ENCODE measurements around the gene NECTIN2. TPM values are rescaled to one million over a fixed set of nuclear protein-coding genes. Genes with fewer than 3 reads are reported as not detected.
"Not testable (repeated sequence)": the region's sequence is repeated elsewhere in the genome, so short reads cannot be mapped to it uniquely, and the experiment has no call there.

NECTIN2 gene
- polyA plus RNA-seq, 3 donors: 152 to 171 (median 163) TPM

DNA sequence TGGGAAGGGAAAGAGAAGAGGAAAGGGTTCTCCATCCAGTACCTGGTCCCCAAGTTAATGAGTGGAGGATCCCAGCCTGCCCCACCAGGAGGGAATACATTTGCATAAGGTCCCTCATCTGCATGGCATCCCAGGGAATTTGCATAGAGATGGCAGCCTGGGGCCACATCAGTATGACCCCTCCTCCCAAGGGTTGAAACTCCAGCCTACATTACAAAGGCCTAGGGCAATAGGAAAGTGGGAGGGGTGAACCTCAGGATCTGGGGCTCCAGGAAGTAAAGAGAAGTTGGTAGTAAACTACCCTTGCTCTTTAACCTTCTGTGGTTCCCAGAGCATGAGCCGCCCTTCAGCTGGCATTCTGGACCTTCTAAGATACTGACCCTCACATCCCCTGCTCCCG lies 6.8 kb upstream of the NECTIN2 start:
- DNase-seq (ENCODE audit: extremely low read depth in 1 of 11, low read depth in 9 of 11, low spot score in 4 of 11): no peak

DNA sequence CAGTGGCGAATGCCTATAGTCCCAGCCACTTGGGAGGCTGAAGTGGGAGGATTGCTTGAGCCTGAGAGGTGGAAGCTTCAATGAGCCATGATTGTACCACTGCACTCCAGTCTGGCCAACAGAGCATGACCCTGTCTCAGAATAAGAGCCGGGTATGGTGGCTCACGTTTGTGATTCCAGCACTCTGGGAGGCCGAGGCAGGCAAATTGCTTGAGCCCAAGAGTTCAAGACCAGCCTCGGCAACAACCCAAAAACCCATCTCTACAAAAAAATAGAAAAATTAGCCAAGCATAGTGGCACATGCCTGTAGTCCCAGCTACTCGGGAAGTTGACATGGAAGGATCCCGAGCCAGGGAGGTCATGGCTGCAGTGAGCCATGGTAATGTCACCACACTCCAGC lies 5.3 kb upstream of the NECTIN2 start:
- DNase-seq (ENCODE audit: extremely low read depth in 1 of 11, low read depth in 9 of 11, low spot score in 4 of 11): no peak

DNA sequence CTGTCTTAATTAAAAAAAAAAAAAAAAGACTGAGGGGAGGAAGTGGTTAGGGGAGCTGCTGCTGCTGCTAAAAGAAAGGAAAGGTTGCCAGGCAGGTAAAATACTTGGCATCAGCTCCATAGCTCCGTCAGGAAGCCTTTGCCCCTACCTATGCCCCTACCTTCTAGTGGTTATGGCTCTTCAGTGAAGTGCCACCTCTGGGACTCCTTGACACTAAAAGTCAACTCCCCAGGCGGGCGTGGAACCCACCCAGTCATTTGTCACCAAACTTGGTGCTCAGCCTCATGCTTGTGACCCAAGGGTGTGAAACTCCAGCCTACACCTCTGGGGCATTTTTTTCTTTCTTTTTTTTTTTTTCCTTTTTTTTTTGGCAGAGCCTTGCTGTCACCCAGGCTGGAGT lies 4.9 kb upstream of the NECTIN2 start:
- DNase-seq (ENCODE audit: extremely low read depth in 1 of 11, low read depth in 9 of 11, low spot score in 4 of 11): no peak

DNA sequence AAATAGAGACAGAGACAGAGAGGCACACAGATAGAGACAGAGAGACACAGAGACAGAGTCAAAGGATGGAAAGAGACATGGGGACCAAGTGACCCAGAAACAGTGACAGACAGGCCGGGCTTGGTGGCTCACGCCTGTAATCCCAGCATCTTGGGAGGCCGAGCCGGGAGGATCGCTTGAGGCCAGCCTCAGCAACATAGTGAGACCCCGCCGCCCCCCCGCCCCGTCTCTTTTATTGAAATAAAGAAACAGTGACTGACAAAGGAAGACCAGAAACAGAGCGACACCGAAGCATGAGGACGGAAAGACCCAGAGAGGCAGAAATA lies 848 bp upstream of the NECTIN2 start:
- no peak for DNase-seq (ENCODE audit: extremely low read depth in 1 of 11, low read depth in 9 of 11, low spot score in 4 of 11)

DNA sequence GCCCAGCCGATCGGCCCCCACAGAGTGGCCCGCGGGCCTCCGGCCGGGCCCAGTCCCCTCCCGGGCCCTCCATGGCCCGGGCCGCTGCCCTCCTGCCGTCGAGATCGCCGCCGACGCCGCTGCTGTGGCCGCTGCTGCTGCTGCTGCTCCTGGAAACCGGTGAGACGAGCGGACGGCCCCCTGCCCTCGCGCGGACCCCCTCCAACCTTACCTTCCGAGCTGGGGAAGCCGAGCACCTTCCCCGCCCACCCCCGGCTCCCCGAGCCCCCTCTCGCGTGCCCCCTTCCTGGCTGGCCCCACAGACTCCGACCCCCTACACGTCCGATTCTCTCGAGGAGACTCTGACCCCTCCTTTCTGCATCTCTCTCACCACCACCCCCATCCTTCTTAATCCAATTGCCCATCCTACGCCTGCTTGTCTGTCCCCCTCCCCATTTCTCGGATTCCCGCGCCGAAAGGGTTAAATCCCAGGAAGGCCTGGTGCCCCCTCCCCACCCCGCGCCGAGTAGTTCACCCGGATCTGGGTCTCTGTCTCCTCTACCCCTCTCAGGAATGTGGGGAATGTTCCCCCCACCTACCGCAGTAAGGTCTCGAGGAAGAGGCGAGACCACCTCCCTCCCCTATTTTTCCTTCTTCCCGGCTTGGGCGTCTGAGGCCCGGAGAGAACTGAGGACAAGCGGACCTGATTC lies 502 bp downstream of the NECTIN2 start:
- peak in 9 of 11 donors; percentile 33 to 75 (median 59) for DNase-seq (ENCODE audit: extremely low read depth in 1 of 11, low read depth in 9 of 11, low spot score in 4 of 11)

DNA sequence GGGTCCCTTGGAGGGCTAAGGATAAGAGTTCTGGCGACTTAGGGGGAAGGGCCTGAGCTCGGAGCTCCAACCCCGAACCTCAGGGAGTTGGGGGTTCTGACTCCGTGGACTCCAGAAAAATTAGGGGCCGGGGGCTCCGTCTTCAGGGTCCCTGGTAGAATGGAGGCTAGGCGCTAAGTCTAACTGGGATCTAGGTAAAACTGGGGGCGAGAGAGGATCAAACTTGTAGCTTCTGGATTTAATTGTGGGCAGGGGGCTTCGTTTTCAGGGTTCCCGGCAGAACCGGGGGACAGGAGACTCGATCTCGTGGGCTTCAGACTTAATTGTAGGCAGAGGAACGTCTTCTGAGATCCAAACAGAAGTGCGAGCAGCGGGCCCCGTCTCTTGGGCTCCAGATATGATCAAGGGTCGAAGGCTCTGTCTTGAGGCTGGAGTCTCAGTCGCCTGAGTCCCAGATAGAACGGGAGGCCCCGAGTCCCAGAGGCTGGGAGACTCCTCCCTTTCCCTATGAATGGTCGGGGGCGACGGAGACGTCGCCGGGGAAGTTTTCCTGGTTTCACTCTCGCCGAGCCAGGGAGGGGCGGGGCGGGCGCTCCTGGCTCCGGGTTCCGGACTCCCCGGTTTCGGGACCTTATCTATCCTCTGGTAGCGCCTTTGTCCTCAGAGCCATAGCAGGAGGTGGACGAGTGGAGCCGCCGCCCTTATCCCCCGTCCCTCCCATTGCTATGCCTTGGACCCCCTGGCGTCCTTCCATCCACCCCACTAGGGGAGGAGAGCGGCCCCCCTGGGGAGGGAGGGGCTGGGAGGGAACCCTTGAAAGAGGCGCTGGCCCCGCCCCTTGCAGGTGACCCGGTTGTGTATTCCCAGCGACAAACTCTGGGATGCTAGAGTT lies 1.3 kb downstream of the NECTIN2 start:
- DNase-seq (ENCODE audit: extremely low read depth in 1 of 11, low read depth in 9 of 11, low spot score in 4 of 11): peak in 9 of 11 donors; percentile 44 to 71 (median 55)

DNA sequence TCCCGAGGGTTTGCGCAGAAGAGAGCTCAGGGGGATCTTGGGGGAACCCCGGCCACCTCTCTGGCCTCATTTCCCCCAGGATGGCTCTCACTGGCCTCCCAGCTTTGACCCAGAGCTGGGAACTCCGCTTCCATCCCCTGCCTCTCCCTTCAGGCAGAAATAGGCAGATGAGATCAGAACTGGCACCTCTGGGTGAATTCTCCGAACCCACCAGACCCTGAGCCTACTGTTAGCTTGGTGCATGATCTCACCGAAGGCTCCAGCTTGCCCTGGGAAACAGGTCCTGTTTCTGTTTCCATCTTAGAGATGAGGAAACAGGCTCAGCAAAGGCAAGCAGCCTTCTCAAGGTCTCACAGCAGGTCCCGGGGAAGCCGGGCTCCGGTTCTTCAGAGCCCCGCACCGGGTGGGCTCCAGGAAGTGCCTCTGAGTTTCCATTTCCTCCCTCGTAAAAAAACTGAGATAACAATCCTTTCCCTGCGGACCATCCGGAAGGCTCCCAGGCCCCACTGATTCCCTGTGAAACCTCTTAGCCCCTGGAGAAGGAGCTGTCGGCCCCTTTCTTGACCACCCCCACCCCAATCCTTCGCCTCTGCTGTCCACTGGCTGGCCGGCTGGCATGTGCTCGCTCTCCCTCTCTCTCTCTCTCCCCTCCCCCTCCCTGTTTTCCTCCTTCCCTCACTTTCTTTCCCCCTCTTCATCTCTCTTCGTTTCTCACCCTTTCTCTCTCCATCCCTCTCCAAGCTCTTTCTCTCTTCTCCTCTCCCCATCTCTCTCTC lies 2.1 kb downstream of the NECTIN2 start:
- DNase-seq (ENCODE audit: extremely low read depth in 1 of 11, low read depth in 9 of 11, low spot score in 4 of 11): peak in 5 of 11 donors; percentile 33 to 56 (median 47)

DNA sequence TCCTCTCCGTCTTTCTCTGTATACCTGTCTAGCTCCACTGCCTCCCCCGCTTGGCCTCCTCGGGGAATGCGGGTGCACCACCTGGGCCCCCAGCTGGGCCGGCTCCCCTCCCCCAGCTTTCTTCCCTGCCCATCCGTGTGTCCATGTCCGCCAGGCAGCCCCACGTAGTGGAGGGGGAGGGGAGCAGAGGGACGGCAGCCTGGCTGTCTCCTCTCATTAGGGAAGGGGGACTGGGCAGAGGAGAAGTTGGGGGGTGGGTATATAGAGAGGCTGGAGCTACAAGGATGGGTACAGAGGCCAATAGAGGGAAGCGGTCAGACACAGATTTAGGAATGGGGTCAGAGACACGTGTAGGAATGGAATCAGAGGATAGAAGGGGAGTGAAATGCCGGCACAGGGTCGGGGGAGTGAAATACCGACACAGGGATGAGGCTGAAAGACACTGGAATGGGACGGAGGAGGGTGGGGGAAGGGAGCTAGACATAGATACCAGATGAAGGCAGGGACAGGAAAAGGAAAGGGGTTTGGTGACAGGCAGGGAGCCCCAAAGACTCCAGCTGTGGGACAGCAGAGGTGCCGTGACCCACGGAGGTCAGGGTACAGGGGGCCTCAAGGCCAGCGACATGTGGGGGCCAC lies 2.8 kb downstream of the NECTIN2 start:
- DNase-seq (ENCODE audit: extremely low read depth in 1 of 11, low read depth in 9 of 11, low spot score in 4 of 11): peak in 8 of 11 donors; percentile 31 to 76 (median 53)

DNA sequence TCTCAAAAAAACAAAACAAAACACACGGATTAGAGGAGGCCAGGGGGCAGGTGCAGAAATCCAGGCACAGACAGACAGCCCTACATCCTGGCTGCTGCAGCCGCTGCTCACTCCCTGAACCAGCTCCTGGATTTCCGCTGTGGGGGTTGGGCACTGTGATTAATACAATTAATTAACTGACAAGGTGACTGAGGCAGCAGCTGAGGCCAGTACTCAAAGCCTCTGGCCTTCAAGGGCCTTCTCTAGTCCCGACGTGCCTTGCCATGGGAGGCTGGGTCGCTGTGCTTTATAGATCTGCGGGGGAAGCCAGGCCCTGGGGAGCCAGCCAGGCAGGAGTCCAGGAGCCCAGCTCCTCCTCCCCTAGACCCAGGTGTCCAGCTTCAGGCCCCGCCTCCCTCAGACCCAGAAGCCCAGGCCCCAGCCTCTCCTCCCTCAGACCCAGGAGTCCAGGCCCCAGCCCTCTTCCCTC lies 4.6 kb downstream of the NECTIN2 start:
- DNase-seq (ENCODE audit: extremely low read depth in 1 of 11, low read depth in 9 of 11, low spot score in 4 of 11): peak in 1 of 11 donors; percentile 29

DNA sequence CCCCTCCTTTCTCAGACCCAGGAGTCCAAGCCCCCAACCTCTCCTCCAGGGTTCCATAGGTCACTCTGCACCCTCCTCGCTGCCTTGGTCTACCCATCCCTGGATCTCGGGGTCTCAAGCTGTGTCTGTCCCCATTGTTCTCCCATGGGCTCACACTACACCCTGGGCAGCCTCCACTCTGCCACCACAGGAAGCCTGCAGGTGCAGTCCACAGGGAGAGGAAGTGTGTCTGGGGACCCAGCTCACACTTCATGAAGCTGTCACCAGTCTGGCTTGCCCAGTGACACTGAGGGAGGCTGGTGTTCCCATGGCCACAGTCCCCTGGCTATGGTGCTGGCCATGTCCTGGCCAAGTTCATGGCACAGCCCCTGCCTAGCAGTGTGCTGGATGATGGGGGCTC lies 5.3 kb downstream of the NECTIN2 start:
- no peak for DNase-seq (ENCODE audit: extremely low read depth in 1 of 11, low read depth in 9 of 11, low spot score in 4 of 11)

DNA sequence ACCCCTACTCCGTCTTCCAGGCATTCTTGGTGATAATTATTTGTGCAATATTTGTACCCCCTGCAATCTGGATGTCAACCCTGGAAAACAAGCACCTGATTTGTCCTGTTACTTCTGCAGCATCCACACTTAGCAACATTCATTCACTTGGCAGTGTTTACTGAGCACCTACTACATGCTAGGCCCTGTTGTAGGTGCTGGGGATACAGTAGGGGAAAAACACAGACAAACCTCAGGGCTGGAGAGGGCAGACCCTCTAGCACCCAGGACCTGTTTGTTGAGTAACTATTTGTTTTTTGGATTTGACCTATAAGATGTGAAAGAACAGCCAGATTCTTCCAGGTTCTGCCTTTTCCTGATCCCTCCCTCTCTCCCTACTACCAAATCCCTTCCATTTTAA lies 9.5 kb downstream of the NECTIN2 start:
- DNase-seq (ENCODE audit: extremely low read depth in 1 of 11, low read depth in 9 of 11, low spot score in 4 of 11): no peak

DNA sequence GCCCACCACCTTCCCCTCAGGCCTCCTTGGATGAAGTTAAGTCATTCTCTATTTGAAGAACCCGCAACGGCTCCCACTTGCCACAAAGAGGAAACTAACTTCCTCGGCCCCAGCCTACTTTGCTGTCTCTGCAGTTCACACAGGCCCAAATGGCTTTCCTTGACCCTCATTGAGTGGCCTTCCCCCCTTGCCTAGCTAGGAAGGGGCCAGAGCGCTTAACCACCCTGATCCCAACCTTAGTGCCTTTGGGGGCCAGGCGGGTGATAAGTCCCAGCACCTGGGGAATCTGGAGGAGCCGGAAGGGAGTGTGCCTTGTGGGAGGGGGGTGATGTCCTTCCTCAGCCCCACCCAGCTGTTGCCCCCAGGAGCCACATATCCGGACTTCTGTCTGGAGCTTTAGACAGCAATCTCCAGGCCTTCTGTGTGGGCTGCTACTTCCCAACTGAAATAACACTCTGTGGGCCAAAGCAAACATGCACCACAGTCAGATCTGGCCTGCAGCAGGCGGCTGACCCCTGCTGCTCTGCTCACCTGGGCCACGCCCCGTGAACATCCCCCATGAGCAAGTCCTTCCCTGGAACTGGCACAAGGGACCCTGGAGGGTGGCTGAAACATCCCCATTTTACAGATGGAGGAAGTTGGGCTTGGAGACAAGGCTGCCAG lies 10.5 kb downstream of the NECTIN2 start:
- no peak for DNase-seq (ENCODE audit: extremely low read depth in 1 of 11, low read depth in 9 of 11, low spot score in 4 of 11)

DNA sequence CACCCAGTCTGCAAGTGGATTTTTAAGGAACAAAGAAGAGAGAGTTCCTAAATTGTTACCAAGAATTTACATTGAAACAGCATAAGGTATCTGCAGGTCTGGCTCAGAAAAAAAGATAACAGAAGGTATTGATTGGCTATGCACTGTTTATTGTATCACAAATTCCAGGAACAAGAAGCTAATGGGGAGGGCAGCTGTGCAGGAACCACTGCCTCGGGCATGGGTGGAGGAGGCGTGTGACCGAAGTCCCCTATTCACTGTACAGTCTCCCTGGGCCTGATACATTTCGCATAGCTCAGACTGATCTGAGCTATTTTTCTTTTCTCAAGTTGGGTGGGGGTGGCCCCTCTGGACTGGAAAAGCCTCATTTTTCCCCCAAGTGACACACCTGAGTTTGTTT lies 11.7 kb downstream of the NECTIN2 start:
- DNase-seq (ENCODE audit: extremely low read depth in 1 of 11, low read depth in 9 of 11, low spot score in 4 of 11): no peak

DNA sequence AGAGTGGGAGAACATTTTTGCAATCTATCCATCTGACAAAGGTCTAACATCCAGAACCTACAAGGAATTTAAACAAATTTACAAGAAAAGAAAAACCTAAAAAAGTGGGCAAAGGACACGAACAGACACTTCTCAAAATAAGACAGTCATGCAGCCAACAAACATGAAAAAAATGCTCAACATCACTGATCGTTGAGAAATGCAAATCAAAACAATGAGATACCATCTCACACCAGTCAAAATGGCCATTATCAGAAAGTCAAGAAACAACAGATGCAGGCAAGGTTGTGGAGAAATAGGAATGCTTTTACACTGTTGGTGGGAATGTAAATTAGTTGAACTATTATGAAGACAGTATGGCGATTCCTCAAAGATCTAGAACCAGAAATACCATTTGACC lies 15.5 kb downstream of the NECTIN2 start:
- DNase-seq (ENCODE audit: extremely low read depth in 1 of 11, low read depth in 9 of 11, low spot score in 4 of 11): not testable (repeated sequence)

DNA sequence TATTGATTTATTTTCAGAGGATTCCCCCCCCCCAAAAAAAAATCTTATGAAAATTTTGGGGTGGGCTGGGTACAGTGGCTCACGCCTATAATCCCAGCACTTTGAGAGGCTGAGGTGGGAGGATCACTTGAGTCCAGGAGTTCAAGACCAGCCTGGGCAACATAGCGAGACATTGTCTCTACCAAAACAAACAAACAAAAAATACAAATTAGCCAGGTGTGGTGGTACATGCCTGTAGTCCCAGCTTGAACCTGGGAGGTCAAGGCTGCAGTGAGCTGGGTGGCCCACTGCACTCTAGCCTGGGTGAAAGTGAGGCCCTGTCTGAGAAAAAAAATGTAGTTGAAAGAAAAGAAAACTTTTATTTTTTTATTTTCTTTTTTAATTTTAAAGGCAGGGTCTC lies 17.9 kb downstream of the NECTIN2 start:
- DNase-seq (ENCODE audit: extremely low read depth in 1 of 11, low read depth in 9 of 11, low spot score in 4 of 11): no peak

DNA sequence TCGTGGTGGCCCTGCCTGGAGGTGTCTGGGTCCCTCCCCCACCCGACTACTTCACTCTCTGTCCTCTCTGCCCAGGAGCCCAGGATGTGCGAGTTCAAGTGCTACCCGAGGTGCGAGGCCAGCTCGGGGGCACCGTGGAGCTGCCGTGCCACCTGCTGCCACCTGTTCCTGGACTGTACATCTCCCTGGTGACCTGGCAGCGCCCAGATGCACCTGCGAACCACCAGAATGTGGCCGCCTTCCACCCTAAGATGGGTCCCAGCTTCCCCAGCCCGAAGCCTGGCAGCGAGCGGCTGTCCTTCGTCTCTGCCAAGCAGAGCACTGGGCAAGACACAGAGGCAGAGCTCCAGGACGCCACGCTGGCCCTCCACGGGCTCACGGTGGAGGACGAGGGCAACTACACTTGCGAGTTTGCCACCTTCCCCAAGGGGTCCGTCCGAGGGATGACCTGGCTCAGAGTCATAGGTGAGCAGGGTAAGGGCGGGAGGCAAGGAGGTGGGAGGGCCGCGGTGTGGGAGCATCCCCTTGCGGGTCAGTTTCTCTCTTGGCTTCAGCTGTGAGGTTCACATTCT lies 19.2 kb downstream of the NECTIN2 start:
- DNase-seq (ENCODE audit: extremely low read depth in 1 of 11, low read depth in 9 of 11, low spot score in 4 of 11): no peak

DNA sequence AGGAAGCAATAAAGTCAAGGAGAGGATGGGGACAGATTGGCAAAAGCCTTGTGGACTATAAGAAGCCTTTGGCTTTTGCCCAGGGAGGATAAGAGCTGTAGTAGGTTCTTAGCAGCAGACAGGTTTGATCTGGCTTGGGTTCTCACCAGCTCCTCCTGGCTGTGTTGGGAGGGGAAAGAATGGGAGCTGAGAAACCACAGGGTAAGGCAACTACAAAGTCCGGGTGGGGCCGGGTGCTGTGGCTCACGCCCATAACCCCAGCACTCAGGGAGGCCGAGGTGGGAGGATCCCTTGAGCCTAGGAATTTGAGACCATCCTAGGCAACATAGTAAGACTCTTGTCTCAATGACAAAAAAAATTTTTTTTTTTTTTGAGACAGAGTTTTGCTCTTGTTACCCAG lies 20.6 kb downstream of the NECTIN2 start:
- DNase-seq (ENCODE audit: extremely low read depth in 1 of 11, low read depth in 9 of 11, low spot score in 4 of 11): no peak

DNA sequence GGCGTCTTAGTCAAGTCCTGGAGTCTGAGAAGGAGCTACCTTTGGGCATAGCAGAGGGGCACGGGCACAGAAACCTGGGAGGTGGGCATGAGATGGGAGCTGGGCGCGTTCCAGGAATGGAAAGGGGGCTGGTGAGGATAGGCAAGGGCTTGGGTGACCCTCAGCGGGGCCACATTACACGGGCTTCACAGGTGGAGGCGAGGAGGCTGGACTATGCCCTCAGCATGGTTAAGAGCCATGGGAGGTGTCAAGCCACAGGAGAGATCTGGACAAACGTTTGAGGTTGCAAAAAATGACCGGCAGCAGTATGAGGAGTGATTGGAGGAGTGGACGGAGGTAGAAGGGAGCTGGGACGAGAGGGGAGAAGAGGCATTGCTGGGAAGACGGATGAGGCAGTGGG lies 21.5 kb downstream of the NECTIN2 start:
- no peak for DNase-seq (ENCODE audit: extremely low read depth in 1 of 11, low read depth in 9 of 11, low spot score in 4 of 11)
